Vagina (tissue), 2 donors: ENCODE measurements around the gene DMD.

Experiments
- POLR2A ChIP-seq, 2 donors: fragments of 450-650 bp; IDR thresholded peaks; one replicate each; pipeline ENCODE4 v1.6.1; 2017; ENCODE audit warnings: antibody characterized with exemption in 2 of 2, mild to moderate bottlenecking in 2 of 2, moderate library complexity in 2 of 2
- TF ChIP-seq, protein P1 (sequence below), 3 experiments: fragments of 450-650 bp in 2 of 3; fragments of 200-600 bp in 1 of 3; sonication (generic) in 1 of 3; IDR thresholded peaks; one replicate each; pipeline ENCODE4 v1.5.1; 2017 to 2019; ENCODE audit warnings: antibody characterized with exemption in 3 of 3, mild to moderate bottlenecking in 2 of 3, moderate library complexity in 2 of 3

DNA sequence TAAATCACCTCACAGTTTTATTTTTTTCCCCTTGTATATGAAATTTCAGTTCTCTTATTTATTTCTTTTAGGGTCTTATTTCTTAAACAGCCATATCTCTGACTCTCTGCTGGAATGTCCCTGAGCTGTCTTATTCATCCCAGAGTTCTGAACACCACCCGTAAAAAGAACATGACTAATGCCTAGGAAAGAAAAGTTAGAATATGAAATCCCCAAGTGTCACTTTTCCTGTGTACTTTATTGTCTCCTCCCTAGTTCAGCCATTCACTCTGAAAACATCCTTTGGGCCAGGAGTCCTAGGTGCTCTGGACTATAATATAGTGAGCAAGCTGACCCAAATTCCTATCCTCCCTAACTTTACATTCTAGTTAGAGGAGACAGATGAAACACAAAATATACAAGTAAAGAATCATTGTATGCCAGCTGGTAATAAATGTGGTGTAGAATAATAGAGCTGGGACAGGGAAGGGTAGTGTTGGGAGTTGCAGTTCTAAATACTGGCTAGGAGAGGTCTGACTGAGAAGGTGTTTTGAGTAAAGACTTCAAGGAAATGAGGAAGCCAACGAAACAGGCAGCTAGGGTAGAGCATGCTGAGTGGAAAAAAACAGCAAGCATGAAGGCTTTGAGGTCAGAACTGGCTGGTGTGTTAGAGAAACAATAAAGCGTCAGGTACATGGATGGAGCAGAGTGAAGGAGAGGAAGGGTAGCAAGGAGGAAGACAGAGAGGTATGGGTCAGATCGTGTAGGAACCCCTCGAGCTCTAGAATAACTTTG is 2098.9 kb downstream of the DMD start:
- TF ChIP-seq, protein P1, sequence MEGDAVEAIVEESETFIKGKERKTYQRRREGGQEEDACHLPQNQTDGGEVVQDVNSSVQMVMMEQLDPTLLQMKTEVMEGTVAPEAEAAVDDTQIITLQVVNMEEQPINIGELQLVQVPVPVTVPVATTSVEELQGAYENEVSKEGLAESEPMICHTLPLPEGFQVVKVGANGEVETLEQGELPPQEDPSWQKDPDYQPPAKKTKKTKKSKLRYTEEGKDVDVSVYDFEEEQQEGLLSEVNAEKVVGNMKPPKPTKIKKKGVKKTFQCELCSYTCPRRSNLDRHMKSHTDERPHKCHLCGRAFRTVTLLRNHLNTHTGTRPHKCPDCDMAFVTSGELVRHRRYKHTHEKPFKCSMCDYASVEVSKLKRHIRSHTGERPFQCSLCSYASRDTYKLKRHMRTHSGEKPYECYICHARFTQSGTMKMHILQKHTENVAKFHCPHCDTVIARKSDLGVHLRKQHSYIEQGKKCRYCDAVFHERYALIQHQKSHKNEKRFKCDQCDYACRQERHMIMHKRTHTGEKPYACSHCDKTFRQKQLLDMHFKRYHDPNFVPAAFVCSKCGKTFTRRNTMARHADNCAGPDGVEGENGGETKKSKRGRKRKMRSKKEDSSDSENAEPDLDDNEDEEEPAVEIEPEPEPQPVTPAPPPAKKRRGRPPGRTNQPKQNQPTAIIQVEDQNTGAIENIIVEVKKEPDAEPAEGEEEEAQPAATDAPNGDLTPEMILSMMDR (IDR thresholded peaks at IDR 0.05) = no peak
- TF ChIP-seq POLR2A (IDR thresholded peaks at IDR 0.05) = no peak
